Measurements from ENCODE around the gene CENPM.

GRCh38 chr22:41983513-41984405 lies 36.8 kb upstream of the CENPM start:
- TF ChIP-seq MAX (IDR thresholded peaks at IDR 0.05) = no peak
- no peak for TF ChIP-seq EP300 (IDR thresholded peaks at IDR 0.05; ENCODE audit: borderline replicate concordance)
- TF ChIP-seq FOXM1 (IDR thresholded peaks at IDR 0.05; ENCODE audit: borderline replicate concordance, low read depth) = no peak
- TF ChIP-seq REST (IDR thresholded peaks at IDR 0.05; ENCODE audit: low read depth) = no peak
- no peak for TF ChIP-seq YY1 (IDR thresholded peaks at IDR 0.05; ENCODE audit: low read depth)
- no peak for TF ChIP-seq RAD21 (IDR thresholded peaks at IDR 0.05; ENCODE audit: low read depth)
- TF ChIP-seq USF1 (IDR thresholded peaks at IDR 0.05) = no peak
- TF ChIP-seq CREB1 (IDR thresholded peaks at IDR 0.05; ENCODE audit: low read depth) = no peak
- no peak for TF ChIP-seq ZBTB7A (IDR thresholded peaks at IDR 0.05; ENCODE audit: low read depth)
- TF ChIP-seq TAF1 (IDR thresholded peaks at IDR 0.05; ENCODE audit: low read depth) = no peak
- TF ChIP-seq TCF12 (IDR thresholded peaks at IDR 0.05; ENCODE audit: low read depth) = no peak
